Bronchial epithelial cell (primary cell): ENCODE results near the gene DLGAP1. TPM values are rescaled to one million over a fixed set of nuclear protein-coding genes. Genes with fewer than 3 reads are reported as not detected.

Experiments used
- DNase-seq: peaks from one replicate; pipeline ENCODE4 v3.0.0-alpha.2; 2010; ENCODE audit warnings: low read depth
- FAIRE-seq: peaks from 2 replicates; lab custom pipeline; 2011; peaks lifted over from hg19 to GRCh38; lab: Jason Lieb, UNC
- H3K27me3 ChIP-seq: 2 replicates; pipeline ENCODE4 v1.5.1; 2011; ENCODE audit warnings: low read length; ENCODE audit not compliant: control insufficient read depth, insufficient read depth
- H3K36me3 ChIP-seq: 2 replicates; pipeline ENCODE4 v1.5.1; 2011; ENCODE audit warnings: low read length; ENCODE audit not compliant: control insufficient read depth, insufficient read depth
- H3K4me3 ChIP-seq: 2 replicates; pipeline ENCODE4 v1.5.1; 2011; ENCODE audit warnings: mild to moderate bottlenecking, low read depth, low read length, control low read depth
- total RNA-seq: library from RNA; depleted of rRNA; stranded (reverse); fragments of >200 nt; gene quantifications from 2 replicates; pipeline ENCODE4 v1.2.1, GENCODE V29; 2014
- TF ChIP-seq, protein P1 (sequence below): IDR thresholded peaks from 2 replicates; pipeline ENCODE4 v1.5.1; 2011; ENCODE audit warnings: mild to moderate bottlenecking, moderate library complexity, low read length, control low read depth, inconsistent platforms; ENCODE audit not compliant: insufficient read depth, severe bottlenecking

The DLGAP1 gene
- total RNA-seq, 1 donor from 2014 or later, result not detected

DNA sequence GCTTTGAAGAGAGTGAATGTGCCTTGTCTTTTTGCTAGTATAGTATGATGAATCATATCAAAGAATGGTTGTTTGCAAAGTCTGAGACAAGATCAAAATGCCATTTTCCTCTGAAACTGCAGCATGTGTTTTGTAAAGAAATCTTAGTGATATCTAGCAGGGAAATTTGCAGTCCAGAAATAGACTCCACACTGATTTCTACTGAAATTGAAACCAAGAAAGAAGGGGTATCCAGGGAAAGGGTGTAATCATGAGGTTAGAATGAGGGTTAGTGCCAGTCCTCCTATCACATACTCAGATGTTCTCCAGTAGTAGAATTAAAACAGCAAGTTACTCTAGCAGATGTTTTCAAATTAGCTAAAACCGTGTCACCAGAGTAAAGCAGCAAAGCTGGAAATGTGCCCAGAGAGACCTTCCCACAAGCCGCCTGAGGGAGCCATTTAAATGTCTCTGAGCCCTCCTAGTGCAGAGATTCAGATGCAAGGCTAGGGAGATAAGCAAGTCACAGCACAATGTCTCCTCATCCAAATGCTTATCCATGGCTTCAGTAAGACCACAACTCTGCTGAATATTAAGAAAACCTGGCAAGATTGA lies 4.9 kb downstream of the DLGAP1 start:
- TF ChIP-seq, protein P1, sequence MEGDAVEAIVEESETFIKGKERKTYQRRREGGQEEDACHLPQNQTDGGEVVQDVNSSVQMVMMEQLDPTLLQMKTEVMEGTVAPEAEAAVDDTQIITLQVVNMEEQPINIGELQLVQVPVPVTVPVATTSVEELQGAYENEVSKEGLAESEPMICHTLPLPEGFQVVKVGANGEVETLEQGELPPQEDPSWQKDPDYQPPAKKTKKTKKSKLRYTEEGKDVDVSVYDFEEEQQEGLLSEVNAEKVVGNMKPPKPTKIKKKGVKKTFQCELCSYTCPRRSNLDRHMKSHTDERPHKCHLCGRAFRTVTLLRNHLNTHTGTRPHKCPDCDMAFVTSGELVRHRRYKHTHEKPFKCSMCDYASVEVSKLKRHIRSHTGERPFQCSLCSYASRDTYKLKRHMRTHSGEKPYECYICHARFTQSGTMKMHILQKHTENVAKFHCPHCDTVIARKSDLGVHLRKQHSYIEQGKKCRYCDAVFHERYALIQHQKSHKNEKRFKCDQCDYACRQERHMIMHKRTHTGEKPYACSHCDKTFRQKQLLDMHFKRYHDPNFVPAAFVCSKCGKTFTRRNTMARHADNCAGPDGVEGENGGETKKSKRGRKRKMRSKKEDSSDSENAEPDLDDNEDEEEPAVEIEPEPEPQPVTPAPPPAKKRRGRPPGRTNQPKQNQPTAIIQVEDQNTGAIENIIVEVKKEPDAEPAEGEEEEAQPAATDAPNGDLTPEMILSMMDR, result no peak
- Histone ChIP-seq H3K27me3 (peaks cover 12% of the 10 kb centered on the region), H3K4me3 (no peak overlapping the region), H3K36me3 (no peaks in the 10 kb centered on the region)
- FAIRE-seq (no peak), DNase-seq (no peak)

DNA sequence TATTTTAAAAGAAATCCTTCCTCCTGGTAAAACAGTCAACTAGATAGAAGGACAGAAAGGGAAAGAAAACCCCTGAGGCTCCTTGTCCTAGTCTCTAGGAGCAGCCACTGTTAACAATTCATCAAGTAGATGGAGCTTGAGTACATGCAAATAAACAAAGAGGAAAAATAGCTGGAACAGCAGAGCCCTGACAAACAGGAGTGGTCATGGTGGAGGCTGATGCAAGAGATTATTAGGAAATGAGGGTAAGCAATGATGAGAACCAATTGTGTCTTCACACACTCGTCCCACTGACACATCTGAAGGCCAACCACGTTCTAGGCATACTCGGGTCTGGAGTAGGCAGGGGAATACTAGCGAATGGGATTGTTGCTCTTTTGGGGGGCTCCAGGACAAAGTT lies 9.2 kb downstream of the DLGAP1 start:
- no peaks in the 10 kb centered on the region for H3K36me3 ChIP-seq
- FAIRE-seq (no peak), DNase-seq (no peak)
- no peaks in the 10 kb centered on the region for H3K27me3 ChIP-seq
- TF ChIP-seq, protein P1, result no peak
- H3K4me3 ChIP-seq, result no peak overlapping the region

DNA sequence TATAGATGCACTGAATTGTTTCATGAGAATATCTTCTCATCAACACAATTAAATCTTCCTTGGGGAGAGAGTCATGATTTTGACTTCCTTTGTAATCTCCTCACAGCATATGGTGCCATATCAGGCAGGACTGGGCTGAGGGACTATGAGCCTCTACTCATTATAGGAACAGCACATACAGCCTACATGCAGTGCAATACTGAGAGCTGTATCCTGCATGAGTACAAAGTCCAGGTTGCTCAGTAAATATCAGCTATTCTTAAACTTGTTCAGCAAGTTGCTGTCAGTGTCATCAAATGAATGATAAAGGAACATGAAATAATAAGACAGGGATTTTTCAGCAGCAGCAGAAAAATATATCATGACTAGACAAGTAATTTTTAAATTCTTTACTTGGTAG lies 10.8 kb downstream of the DLGAP1 start:
- H3K4me3 ChIP-seq, result no peak overlapping the region
- no peak for FAIRE-seq
- DNase-seq, result no peak

DNA sequence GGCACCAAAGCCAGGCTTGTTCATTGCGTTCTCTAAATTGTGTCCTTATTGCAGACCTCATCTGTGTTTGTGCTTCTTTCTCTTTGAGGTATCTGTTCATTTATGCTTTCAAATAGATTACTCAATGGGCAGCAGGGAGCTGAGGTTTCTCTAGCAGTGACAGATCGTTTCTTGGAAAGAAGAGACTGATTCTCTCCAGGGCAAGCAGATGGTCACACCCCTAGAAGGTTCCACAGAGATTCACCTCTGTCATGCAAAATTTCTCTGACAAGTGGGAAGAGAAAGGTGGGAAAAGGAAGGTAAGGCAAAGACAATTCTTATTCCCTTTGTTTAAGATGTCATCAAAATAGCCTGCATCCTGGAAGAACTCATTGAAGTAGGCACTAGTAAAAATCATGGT lies 14.0 kb downstream of the DLGAP1 start:
- DNase-seq (no peak), FAIRE-seq (no peak)
- Histone ChIP-seq H3K4me3 (no peak overlapping the region), H3K27me3 (no peaks in the 10 kb centered on the region), H3K36me3 (no peaks in the 10 kb centered on the region)
- TF ChIP-seq, protein P1, result no peak

More for the DNA sequence above, 10.8 kb downstream of the DLGAP1 start:
- Histone ChIP-seq H3K27me3 (no peaks in the 10 kb centered on the region), H3K36me3 (no peaks in the 10 kb centered on the region)
- TF ChIP-seq, protein P1, result no peak

DNA sequence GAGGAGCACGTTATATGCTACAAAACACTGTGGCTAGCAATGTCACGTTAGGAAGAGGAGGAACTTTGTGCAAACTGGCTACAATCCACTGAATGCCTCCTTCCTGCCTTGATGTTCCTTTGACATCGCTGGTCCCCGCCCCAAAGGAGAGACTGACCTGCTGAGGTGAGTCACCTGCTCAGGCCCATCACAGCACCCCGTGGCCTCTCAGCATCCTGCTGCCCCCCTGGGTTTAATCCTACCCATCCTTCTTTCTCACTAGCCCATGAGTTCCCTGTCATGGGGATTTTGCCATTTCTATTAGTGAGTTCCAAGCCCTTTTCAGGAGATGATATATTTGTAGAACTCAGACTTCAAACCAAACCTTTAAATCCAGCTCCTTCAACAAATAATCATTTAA lies 16.2 kb downstream of the DLGAP1 start:
- no peaks in the 10 kb centered on the region for H3K36me3 ChIP-seq
- FAIRE-seq (no peak), DNase-seq (no peak)
- TF ChIP-seq, protein P1, result no peak
- H3K4me3 ChIP-seq, result no peak overlapping the region
- no peaks in the 10 kb centered on the region for H3K27me3 ChIP-seq

DNA sequence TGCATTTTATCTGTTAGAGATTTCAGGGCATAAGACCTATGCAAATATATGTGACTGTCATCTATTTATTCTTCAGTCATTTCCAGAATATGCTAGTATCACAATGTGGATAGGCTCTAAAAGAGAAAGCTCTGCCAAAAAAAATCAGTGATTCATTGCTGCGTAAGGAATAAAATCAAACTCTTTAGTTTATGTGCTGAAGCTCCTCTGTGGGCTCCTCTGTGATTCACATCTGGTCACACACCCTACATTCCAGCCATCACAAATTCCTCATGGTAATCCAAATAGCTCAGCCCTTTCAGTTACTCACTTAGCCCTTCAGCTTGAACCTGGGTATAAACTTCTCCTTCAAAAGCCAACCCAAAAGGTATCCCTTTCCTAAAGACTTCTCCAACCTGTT lies 21.4 kb downstream of the DLGAP1 start:
- H3K27me3 ChIP-seq, result no peaks in the 10 kb centered on the region
- FAIRE-seq (no peak), DNase-seq (no peak)
- H3K36me3 ChIP-seq, result no peaks in the 10 kb centered on the region
- no peak overlapping the region for H3K4me3 ChIP-seq
- TF ChIP-seq, protein P1, result no peak
